ENCODE measurements around the gene HMGN3. TPM values are rescaled to one million over a fixed set of nuclear protein-coding genes. Genes with fewer than 3 reads are reported as not detected.

The HMGN3 gene
- total and polyA plus RNA-seq, 3 donors from 2014 or later, result 132 to 157 (median 134) TPM

DNA sequence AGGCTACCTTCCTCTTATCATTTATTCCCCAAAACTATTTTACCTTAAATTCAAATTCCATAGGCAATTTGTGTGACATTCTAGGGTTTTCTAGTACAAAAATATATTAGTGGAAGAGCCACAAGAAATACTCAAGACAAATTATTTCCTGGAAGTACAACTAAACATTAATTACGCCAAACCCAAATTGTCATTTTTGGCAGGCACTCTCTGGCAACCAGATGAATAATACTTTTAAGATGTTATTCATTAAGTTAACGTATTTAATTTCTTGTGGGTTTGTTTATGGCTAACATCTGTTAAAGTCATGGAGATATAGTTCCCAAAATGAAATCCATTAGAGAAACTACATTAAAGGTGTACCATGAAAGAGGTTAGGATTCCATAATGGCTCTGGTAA is 40.5 kb downstream of the HMGN3 start:
- no peak overlapping the region for H3K4me3 ChIP-seq
- 70 to 80% methylated on average over 2 of the region's 2 CpGs for WGBS, 2 donors
- no peaks in the 10 kb centered on the region for H3K4me1 ChIP-seq
- no peaks in the 10 kb centered on the region for H3K27me3 ChIP-seq
- TF ChIP-seq, protein P1, sequence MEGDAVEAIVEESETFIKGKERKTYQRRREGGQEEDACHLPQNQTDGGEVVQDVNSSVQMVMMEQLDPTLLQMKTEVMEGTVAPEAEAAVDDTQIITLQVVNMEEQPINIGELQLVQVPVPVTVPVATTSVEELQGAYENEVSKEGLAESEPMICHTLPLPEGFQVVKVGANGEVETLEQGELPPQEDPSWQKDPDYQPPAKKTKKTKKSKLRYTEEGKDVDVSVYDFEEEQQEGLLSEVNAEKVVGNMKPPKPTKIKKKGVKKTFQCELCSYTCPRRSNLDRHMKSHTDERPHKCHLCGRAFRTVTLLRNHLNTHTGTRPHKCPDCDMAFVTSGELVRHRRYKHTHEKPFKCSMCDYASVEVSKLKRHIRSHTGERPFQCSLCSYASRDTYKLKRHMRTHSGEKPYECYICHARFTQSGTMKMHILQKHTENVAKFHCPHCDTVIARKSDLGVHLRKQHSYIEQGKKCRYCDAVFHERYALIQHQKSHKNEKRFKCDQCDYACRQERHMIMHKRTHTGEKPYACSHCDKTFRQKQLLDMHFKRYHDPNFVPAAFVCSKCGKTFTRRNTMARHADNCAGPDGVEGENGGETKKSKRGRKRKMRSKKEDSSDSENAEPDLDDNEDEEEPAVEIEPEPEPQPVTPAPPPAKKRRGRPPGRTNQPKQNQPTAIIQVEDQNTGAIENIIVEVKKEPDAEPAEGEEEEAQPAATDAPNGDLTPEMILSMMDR (IDR thresholded peaks at IDR 0.05), result no peak
- no peak for TF ChIP-seq POLR2A (IDR thresholded peaks at IDR 0.05)
- no peak for DNase-seq
- no peaks in the 10 kb centered on the region for H3K36me3 ChIP-seq (ENCODE audit: low read depth, missing control alignments)
- intact Hi-C loops (cut with DNase I; ENCODE audit: low total_unique reads), result no loop called here
- no peak overlapping the region for H3K27ac ChIP-seq
- H3K9me3 ChIP-seq, result no peaks in the 10 kb centered on the region

DNA sequence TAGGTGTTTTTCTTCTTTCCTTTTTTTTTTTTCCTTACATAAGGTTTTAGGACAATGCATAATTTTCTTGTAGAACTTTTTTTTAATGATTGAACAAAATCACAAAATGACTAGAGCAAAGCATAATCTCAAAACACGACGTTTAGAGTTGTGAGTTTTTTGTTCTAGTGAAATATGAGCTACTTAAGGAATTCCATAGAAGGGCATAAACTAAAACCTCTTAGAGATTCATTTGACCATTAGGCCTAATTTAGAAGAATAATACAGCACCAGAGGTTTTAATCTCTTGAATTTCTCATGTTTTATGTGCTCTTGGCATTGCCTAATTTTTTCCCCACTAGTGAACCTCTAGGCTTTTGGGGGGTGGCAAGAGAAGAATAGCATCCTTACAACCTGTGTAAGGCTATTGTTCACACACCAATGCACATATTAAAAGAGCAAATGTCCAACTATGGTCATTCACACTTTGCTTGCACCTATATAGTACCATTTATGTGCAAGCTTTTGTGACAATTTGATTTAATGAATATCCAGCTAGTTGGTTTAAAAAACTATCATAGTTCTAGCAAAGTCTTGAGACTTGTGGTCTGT is 44.6 kb downstream of the HMGN3 start:
- H3K9me3 ChIP-seq, result no peaks in the 10 kb centered on the region
- 43 to 48% methylated on average over 2 of the region's 2 CpGs for WGBS, 2 donors
- no peak for DNase-seq
- no peaks in the 10 kb centered on the region for H3K27me3 ChIP-seq
- TF ChIP-seq, protein P1 (IDR thresholded peaks at IDR 0.05), result no peak
- no peak for TF ChIP-seq POLR2A (IDR thresholded peaks at IDR 0.05)
- H3K4me1 ChIP-seq, result no peaks in the 10 kb centered on the region
- intact Hi-C loops (cut with DNase I; ENCODE audit: low total_unique reads), result no loop called here
- no peaks in the 10 kb centered on the region for H3K36me3 ChIP-seq (ENCODE audit: low read depth, missing control alignments)
- no peak overlapping the region for H3K27ac ChIP-seq
- H3K4me3 ChIP-seq, result no peak overlapping the region

- no peak overlapping the region for H3K4me3 ChIP-seq
- H3K27ac ChIP-seq, result no peak overlapping the region
- no peaks in the 10 kb centered on the region for H3K4me1 ChIP-seq
- no peaks in the 10 kb centered on the region for H3K36me3 ChIP-seq (ENCODE audit: low read depth, missing control alignments)
- TF ChIP-seq, protein P1 (IDR thresholded peaks at IDR 0.05), result no peak
- no peak for TF ChIP-seq POLR2A (IDR thresholded peaks at IDR 0.05)
- intact Hi-C loops (cut with DNase I; ENCODE audit: low total_unique reads), result no loop called here
- 60 to 62% methylated on average over 3 of the region's 3 CpGs for WGBS, 2 donors
- no peak for DNase-seq
- no peaks in the 10 kb centered on the region for H3K27me3 ChIP-seq
- no peaks in the 10 kb centered on the region for H3K9me3 ChIP-seq
These were observed 45.5 kb downstream of the HMGN3 start for GRCh38 chr6:79188885-79189480.

GRCh38 chr6:79188107-79188506 is 46.4 kb downstream of the HMGN3 start:
- no peaks in the 10 kb centered on the region for H3K4me1 ChIP-seq
- H3K27ac ChIP-seq, result no peak overlapping the region
- intact Hi-C loops (cut with DNase I; ENCODE audit: low total_unique reads), result no loop called here
- H3K27me3 ChIP-seq, result no peaks in the 10 kb centered on the region
- DNase-seq, result no peak
- no peak for TF ChIP-seq POLR2A (IDR thresholded peaks at IDR 0.05)
- TF ChIP-seq, protein P1 (IDR thresholded peaks at IDR 0.05), result no peak
- H3K9me3 ChIP-seq, result no peaks in the 10 kb centered on the region
- H3K4me3 ChIP-seq, result no peak overlapping the region
- WGBS, 2 donors, result 95% methylated on average over 2 of the region's 2 CpGs
- H3K36me3 ChIP-seq (ENCODE audit: low read depth, missing control alignments), result no peaks in the 10 kb centered on the region

DNA sequence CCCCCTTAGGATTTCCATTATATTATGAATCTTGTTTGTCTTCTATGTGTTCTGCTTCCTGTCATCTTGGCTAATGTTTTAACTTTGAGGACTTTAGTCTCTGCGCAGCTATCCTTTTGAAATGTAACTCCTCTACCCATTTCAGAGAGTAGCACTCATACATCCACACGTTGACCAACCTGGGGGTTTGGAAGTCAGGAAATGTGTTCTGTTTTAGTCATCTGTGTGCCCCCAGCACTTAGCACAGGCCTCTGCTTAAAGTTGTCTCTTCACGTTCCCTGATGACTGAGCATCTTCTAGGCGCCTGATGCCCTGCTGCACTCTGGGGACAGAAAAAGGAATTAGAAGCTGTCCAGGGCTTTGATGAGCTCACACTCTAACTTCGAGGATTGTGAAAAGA is 47.9 kb downstream of the HMGN3 start:
- TF ChIP-seq, protein P1 (IDR thresholded peaks at IDR 0.05), result no peak
- no peak for TF ChIP-seq POLR2A (IDR thresholded peaks at IDR 0.05)
- H3K4me3 ChIP-seq, result no peak overlapping the region
- 75 to 89% methylated on average over 5 of the region's 5 CpGs for WGBS, 2 donors
- no peaks in the 10 kb centered on the region for H3K36me3 ChIP-seq (ENCODE audit: low read depth, missing control alignments)
- H3K4me1 ChIP-seq, result no peaks in the 10 kb centered on the region
- intact Hi-C loops (cut with DNase I; ENCODE audit: low total_unique reads), result no loop called here
- no peak for DNase-seq
- no peaks in the 10 kb centered on the region for H3K27me3 ChIP-seq
- no peaks in the 10 kb centered on the region for H3K9me3 ChIP-seq
- H3K27ac ChIP-seq, result no peak overlapping the region
